Measurements from ENCODE around the gene TREX2.

TREX2 gene

GRCh38 chrX:153475271-153475670, 29.4 kb upstream of the TREX2 start:
- DNase-seq, result no peak

- peak; percentile 6 for DNase-seq
These were observed 28.9 kb upstream of the TREX2 start for GRCh38 chrX:153474718-153475117.

GRCh38 chrX:153474266-153474665, 28.4 kb upstream of the TREX2 start:
- DNase-seq, result no peak

- DNase-seq, result no peak
These were observed 27.3 kb upstream of the TREX2 start for GRCh38 chrX:153473126-153473525.

- DNase-seq, result no peak
These were observed 25.9 kb upstream of the TREX2 start for GRCh38 chrX:153471663-153472280.

- peak; percentile 89 for DNase-seq
These were observed 24.8 kb upstream of the TREX2 start, which contains the start of gene HAUS7 for GRCh38 chrX:153470411-153471363. Gene HAUS7, minus strand, starts transcription at chrX:153470576. Its CDS starts 19 bp downstream, at chrX:153470557.

- DNase-seq, result peak; percentile 29
These were observed 24.1 kb upstream of the TREX2 start for GRCh38 chrX:153469811-153470410.

- no peak for DNase-seq
These were observed 22.2 kb upstream of the TREX2 start for GRCh38 chrX:153468008-153468580.

- DNase-seq, result no peak
These were observed 20.0 kb upstream of the TREX2 start for GRCh38 chrX:153465691-153466380.

GRCh38 chrX:153464116-153464515, 18.3 kb upstream of the TREX2 start:
- no peak for DNase-seq

- no peak for DNase-seq
These were observed 17.7 kb upstream of the TREX2 start for GRCh38 chrX:153463556-153463955.

GRCh38 chrX:153463031-153463430, 17.2 kb upstream of the TREX2 start:
- DNase-seq, result no peak

GRCh38 chrX:153462291-153462690, 16.4 kb upstream of the TREX2 start:
- DNase-seq, result no peak

GRCh38 chrX:153460826-153461225, 15.0 kb upstream of the TREX2 start:
- peak; percentile 61 for DNase-seq

- DNase-seq, result no peak
These were observed 14.1 kb upstream of the TREX2 start for GRCh38 chrX:153459986-153460385.

- no peak for DNase-seq
These were observed 12.6 kb upstream of the TREX2 start for GRCh38 chrX:153458476-153458875.

- no peak for DNase-seq
These were observed 12.1 kb upstream of the TREX2 start for GRCh38 chrX:153457827-153458466.

- no peak for DNase-seq
These were observed 11.4 kb upstream of the TREX2 start for GRCh38 chrX:153457136-153457825.

GRCh38 chrX:153456704-153457103, 10.8 kb upstream of the TREX2 start:
- DNase-seq, result no peak

- DNase-seq, result no peak
These were observed 10.3 kb upstream of the TREX2 start for GRCh38 chrX:153456161-153456560.

GRCh38 chrX:153455571-153455970, 9.7 kb upstream of the TREX2 start:
- DNase-seq, result no peak

Measured in activated CD4-positive, alpha-beta T cell treated with anti-CD3 and anti-CD28 coated beads, Interleukin-10, Interleukin-2, amounts not matched to agents 100 ng/mL and 50 ng/mL, durations not matched to agents 16 hours and 8 hours (primary cell).